NB4 (cell line): ENCODE results near the gene ZNF618.

Experiments
- DNase-seq: peaks from one replicate; pipeline ENCODE4 v3.0.0; 2010; ENCODE audit warnings: low read depth
- H3K4me3 ChIP-seq: one replicate; pipeline ENCODE4 v1.5.1; 2011; ENCODE audit warnings: mild to moderate bottlenecking, low read depth, low read length, moderate library complexity
- CTCF ChIP-seq: IDR thresholded peaks from one replicate; pipeline ENCODE4 v1.5.1; 2012; ENCODE audit warnings: low read depth, low read length
- MAX ChIP-seq: IDR thresholded peaks from 2 replicates; pipeline ENCODE4 v1.6.1; 2011; ENCODE audit warnings: low read depth, low read length
- MYC ChIP-seq: IDR thresholded peaks from 2 replicates; pipeline ENCODE4 v1.6.1; 2011; ENCODE audit warnings: low read depth, low read length
- POLR2A ChIP-seq: IDR thresholded peaks from 2 replicates; pipeline ENCODE4 v1.6.1; 2011; ENCODE audit warnings: mild to moderate bottlenecking; ENCODE audit not compliant: insufficient read length; ENCODE audit errors: extremely low read depth

ZNF618 gene

GRCh38 chr9:114051281-114051680 is 175.2 kb downstream of the ZNF618 start:
- no peak overlapping the region for H3K4me3 ChIP-seq
- TF ChIP-seq MYC (no peak), POLR2A (no peak), CTCF (no peak), MAX (no peak)
- no peak for DNase-seq

GRCh38 chr9:114051706-114052105 is 175.6 kb downstream of the ZNF618 start:
- TF ChIP-seq MAX (no peak), POLR2A (no peak), CTCF (no peak), MYC (no peak)
- H3K4me3 ChIP-seq = no peak overlapping the region
- no peak for DNase-seq

- H3K4me3 ChIP-seq = no peak overlapping the region
- DNase-seq = no peak
- TF ChIP-seq MAX (no peak), MYC (no peak), CTCF (no peak), POLR2A (no peak)
Measured at GRCh38 chr9:114053246-114054005, 177.3 kb downstream of the ZNF618 start.

- DNase-seq = no peak
- TF ChIP-seq MAX (no peak), MYC (no peak), POLR2A (no peak), CTCF (no peak)
- H3K4me3 ChIP-seq = no peak overlapping the region
Measured at GRCh38 chr9:114054191-114054690, 178.1 kb downstream of the ZNF618 start.

- no peak for TF ChIP-seq MAX
- no peak for TF ChIP-seq MYC
- no peak for TF ChIP-seq CTCF
- TF ChIP-seq POLR2A = no peak
- DNase-seq = no peak
- H3K4me3 ChIP-seq = no peak overlapping the region
Measured at GRCh38 chr9:114055061-114055460, 179.0 kb downstream of the ZNF618 start.
